ENCODE results near the gene HP.

HP gene

GRCh38 chr16:72033437-72033836, 20.9 kb upstream of the HP start:
- no peak for DNase-seq (ENCODE audit: low read depth in 1 of 2, low spot score in 1 of 2)
- TF ChIP-seq POLR2AphosphoS5 (IDR thresholded peaks at IDR 0.05; ENCODE audit: low read depth) (no peak), GABPA (IDR thresholded peaks at IDR 0.05; ENCODE audit: low read depth) (no peak), SPI1 (IDR thresholded peaks at IDR 0.05; ENCODE audit: borderline replicate concordance, low read depth) (no peak), CTCF (IDR thresholded peaks at IDR 0.05; ENCODE audit: insufficient read depth, low read length) (no peak)
- TF ChIP-seq, protein P1, sequence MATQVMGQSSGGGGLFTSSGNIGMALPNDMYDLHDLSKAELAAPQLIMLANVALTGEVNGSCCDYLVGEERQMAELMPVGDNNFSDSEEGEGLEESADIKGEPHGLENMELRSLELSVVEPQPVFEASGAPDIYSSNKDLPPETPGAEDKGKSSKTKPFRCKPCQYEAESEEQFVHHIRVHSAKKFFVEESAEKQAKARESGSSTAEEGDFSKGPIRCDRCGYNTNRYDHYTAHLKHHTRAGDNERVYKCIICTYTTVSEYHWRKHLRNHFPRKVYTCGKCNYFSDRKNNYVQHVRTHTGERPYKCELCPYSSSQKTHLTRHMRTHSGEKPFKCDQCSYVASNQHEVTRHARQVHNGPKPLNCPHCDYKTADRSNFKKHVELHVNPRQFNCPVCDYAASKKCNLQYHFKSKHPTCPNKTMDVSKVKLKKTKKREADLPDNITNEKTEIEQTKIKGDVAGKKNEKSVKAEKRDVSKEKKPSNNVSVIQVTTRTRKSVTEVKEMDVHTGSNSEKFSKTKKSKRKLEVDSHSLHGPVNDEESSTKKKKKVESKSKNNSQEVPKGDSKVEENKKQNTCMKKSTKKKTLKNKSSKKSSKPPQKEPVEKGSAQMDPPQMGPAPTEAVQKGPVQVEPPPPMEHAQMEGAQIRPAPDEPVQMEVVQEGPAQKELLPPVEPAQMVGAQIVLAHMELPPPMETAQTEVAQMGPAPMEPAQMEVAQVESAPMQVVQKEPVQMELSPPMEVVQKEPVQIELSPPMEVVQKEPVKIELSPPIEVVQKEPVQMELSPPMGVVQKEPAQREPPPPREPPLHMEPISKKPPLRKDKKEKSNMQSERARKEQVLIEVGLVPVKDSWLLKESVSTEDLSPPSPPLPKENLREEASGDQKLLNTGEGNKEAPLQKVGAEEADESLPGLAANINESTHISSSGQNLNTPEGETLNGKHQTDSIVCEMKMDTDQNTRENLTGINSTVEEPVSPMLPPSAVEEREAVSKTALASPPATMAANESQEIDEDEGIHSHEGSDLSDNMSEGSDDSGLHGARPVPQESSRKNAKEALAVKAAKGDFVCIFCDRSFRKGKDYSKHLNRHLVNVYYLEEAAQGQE (IDR thresholded peaks at IDR 0.05; ENCODE audit: insufficient replicate concordance, low read depth), result no peak
- Histone ChIP-seq H3K27ac (replicated peaks) (no peak overlapping the region), H3K27me3 (ENCODE audit: insufficient read depth, poor library complexity, severe bottlenecking) (no peaks in the 10 kb centered on the region), H3K4me3 (replicated peaks; ENCODE audit: insufficient read depth, low read length) (no peak overlapping the region)

DNA sequence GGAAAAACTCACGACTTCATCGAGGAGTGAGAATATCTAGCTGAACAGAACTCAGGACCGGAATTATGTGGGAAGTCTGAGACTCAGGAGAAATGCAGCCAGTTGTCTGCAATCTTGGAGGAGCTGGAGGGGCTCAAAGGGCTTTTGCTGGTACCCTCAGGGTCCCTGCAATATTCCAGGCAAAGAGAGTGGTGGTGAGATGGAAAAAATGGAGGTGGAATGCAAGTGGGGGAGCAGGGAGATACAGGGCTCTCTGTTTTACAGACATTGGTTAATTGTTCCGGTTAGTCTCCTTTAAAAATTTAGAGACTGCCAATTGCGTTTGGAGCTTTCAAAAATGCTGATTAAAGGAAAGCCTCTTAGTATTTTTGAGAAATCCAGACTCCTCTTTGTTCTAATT, 18.2 kb upstream of the HP start:
- H3K27me3 ChIP-seq (ENCODE audit: insufficient read depth, poor library complexity, severe bottlenecking), result no peaks in the 10 kb centered on the region
- H3K27ac ChIP-seq (replicated peaks), result no peak overlapping the region
- TF ChIP-seq CTCF (IDR thresholded peaks at IDR 0.05; ENCODE audit: insufficient read depth, low read length), result no peak
- TF ChIP-seq, protein P1 (IDR thresholded peaks at IDR 0.05; ENCODE audit: insufficient replicate concordance, low read depth), result no peak
- no peak overlapping the region for H3K4me3 ChIP-seq (replicated peaks; ENCODE audit: insufficient read depth, low read length)
- DNase-seq (ENCODE audit: low read depth in 1 of 2, low spot score in 1 of 2), result no peak

GRCh38 chr16:72042157-72042660, 12.1 kb upstream of the HP start:
- no peak for DNase-seq (ENCODE audit: low read depth in 1 of 2, low spot score in 1 of 2)
- Histone ChIP-seq H3K27ac (replicated peaks) (0 out of 2 replicates have a peak overlapping the region, but pooled peaks have one; percentile 16), H3K27me3 (ENCODE audit: insufficient read depth, poor library complexity, severe bottlenecking) (no peaks in the 10 kb centered on the region), H3K4me3 (replicated peaks; ENCODE audit: insufficient read depth, low read length) (no peak overlapping the region)
- TF ChIP-seq, protein P1 (IDR thresholded peaks at IDR 0.05; ENCODE audit: insufficient replicate concordance, low read depth), result no peak
- TF ChIP-seq SPI1 (IDR thresholded peaks at IDR 0.05; ENCODE audit: borderline replicate concordance, low read depth), result no peak
- no peak for TF ChIP-seq GABPA (IDR thresholded peaks at IDR 0.05; ENCODE audit: low read depth)

DNA sequence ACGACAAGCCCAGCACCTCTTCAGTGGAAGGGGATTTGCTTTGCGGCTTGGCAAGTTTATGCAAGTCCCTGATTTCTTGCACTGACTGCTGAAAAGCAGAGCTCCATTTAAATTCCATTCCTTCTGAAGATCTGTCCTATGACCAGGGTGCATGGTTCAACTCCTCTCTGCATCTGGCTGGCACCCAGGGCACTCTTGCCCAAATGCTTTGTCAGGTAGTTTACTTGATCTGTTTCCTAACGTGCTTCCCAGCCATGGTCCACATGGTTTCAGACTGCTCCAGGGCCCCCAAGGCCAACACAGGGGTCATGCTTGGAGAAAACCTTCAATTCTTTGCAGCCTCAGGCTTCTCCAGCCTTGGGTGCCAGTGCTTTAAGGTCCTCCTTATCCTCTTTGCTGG, 11.2 kb upstream of the HP start:
- Histone ChIP-seq H3K27ac (replicated peaks) (no peak overlapping the region), H3K27me3 (ENCODE audit: insufficient read depth, poor library complexity, severe bottlenecking) (no peaks in the 10 kb centered on the region), H3K4me3 (replicated peaks; ENCODE audit: insufficient read depth, low read length) (no peak overlapping the region)
- DNase-seq (ENCODE audit: low read depth in 1 of 2, low spot score in 1 of 2), result no peak
- TF ChIP-seq GABPA (IDR thresholded peaks at IDR 0.05; ENCODE audit: low read depth), result no peak
- TF ChIP-seq CTCF (IDR thresholded peaks at IDR 0.05; ENCODE audit: insufficient read depth, low read length), result no peak
- TF ChIP-seq, protein P1 (IDR thresholded peaks at IDR 0.05; ENCODE audit: insufficient replicate concordance, low read depth), result no peak
- no peak for TF ChIP-seq POLR2AphosphoS5 (IDR thresholded peaks at IDR 0.05; ENCODE audit: low read depth)
- no peak for TF ChIP-seq SPI1 (IDR thresholded peaks at IDR 0.05; ENCODE audit: borderline replicate concordance, low read depth)

All from HL-60 (cell line).